ENCODE measurements around the gene MRPL12. TPM values are rescaled to one million over a fixed set of nuclear protein-coding genes. Genes with fewer than 3 reads are reported as not detected.

The MRPL12 gene
- total and polyA plus RNA-seq, 4 donors: 9.1 to 121 (median 59.3) TPM

- H3K27ac ChIP-seq (ENCODE audit: low read depth in 1 of 2, low read length in 2 of 2): no peak overlapping the region
- peaks cover 9 to 37% (median 28%) of the 10 kb centered on the region in 4 donors for H3K4me1 ChIP-seq (ENCODE audit: control insufficient read depth in 4 of 4, insufficient read depth in 4 of 4, low read length in 3 of 4)
- H3K9ac ChIP-seq (ENCODE audit: low read depth in 1 of 2, low read length in 2 of 2): no peak overlapping the region
- no peaks in the 10 kb centered on the region for H3K36me3 ChIP-seq (ENCODE audit: control insufficient read depth in 4 of 4, insufficient read depth in 3 of 4, low read depth in 1 of 4, low read length in 3 of 4)
- WGBS: 36% methylated on average over 32 of the region's 32 CpGs
- no peak for TF ChIP-seq ATF3 (IDR thresholded peaks at IDR 0.05)
- no peak for TF ChIP-seq FOXA1 (IDR thresholded peaks at IDR 0.05)
- TF ChIP-seq CTCF (IDR thresholded peaks at IDR 0.05; ENCODE audit: low read depth, low read length, missing input control): peak; percentile 89
- TF ChIP-seq FOXA2 (IDR thresholded peaks at IDR 0.05): no peak
- no peak for TF ChIP-seq HNF4A (conservative IDR thresholded peaks at IDR 0.05)
- peak; percentile 93 to 98 for TF ChIP-seq RAD21 (IDR thresholded peaks at IDR 0.05)
- no peak for TF ChIP-seq ZBTB33 (IDR thresholded peaks at IDR 0.05)
- peak in 1 of 2 donors; percentile 8 for TF ChIP-seq GABPA (IDR thresholded peaks at IDR 0.05 in 1 of 2, conservative IDR thresholded peaks at IDR 0.05 in 1 of 2)
- H3K9me3 ChIP-seq (ENCODE audit: control insufficient read depth in 4 of 4, low read length in 3 of 4): no peaks in the 10 kb centered on the region
- DNase-seq (ENCODE audit: low spot score): peak; percentile 83
- no peaks in the 10 kb centered on the region for H3K27me3 ChIP-seq (ENCODE audit: control insufficient read depth in 4 of 4, insufficient read depth in 4 of 4, low read length in 3 of 4)
- H3K4me3 ChIP-seq (ENCODE audit: low read depth in 1 of 3, low read length in 3 of 3): no peak overlapping the region
Measured at GRCh38 chr17:81733507-81734404, 30.6 kb downstream of the MRPL12 start.

GRCh38 chr17:81734405-81735263 is 31.5 kb downstream of the MRPL12 start:
- 58% methylated on average over 35 of the region's 35 CpGs for WGBS
- no peak for DNase-seq (ENCODE audit: low spot score)
- Histone ChIP-seq H3K27me3 (ENCODE audit: control insufficient read depth in 4 of 4, insufficient read depth in 4 of 4, low read length in 3 of 4) (no peaks in the 10 kb centered on the region), H3K4me3 (ENCODE audit: low read depth in 1 of 3, low read length in 3 of 3) (no peak overlapping the region), H3K27ac (ENCODE audit: low read depth in 1 of 2, low read length in 2 of 2) (no peak overlapping the region), H3K4me1 (ENCODE audit: control insufficient read depth in 4 of 4, insufficient read depth in 4 of 4, low read length in 3 of 4) (peaks cover 9 to 37% (median 28%) of the 10 kb centered on the region in 4 donors), H3K9ac (ENCODE audit: low read depth in 1 of 2, low read length in 2 of 2) (no peak overlapping the region), H3K9me3 (ENCODE audit: control insufficient read depth in 4 of 4, low read length in 3 of 4) (no peaks in the 10 kb centered on the region), H3K36me3 (ENCODE audit: control insufficient read depth in 4 of 4, insufficient read depth in 3 of 4, low read depth in 1 of 4, low read length in 3 of 4) (no peaks in the 10 kb centered on the region)
- TF ChIP-seq HNF4A (conservative IDR thresholded peaks at IDR 0.05): peak in 1 of 2 donors; percentile 6
- no peak for TF ChIP-seq EGR1 (IDR thresholded peaks at IDR 0.05; ENCODE audit: low read depth in 2 of 2)
- TF ChIP-seq YY1 (IDR thresholded peaks at IDR 0.05): no peak

Measured in liver (tissue), 9 donors.